ENCODE results near the gene MS4A15.
"Not testable (repeated sequence)": the region's sequence is repeated elsewhere in the genome, so short reads cannot be mapped to it uniquely, and the experiment has no call there.

Gene MS4A15

GRCh38 chr11:60711276-60711675 is 45.4 kb upstream of the MS4A15 start:
- TF ChIP-seq REST (IDR thresholded peaks at IDR 0.05; ENCODE audit: insufficient replicate concordance, low read depth) = no peak
- TF ChIP-seq POLR2AphosphoS5 (IDR thresholded peaks at IDR 0.05; ENCODE audit: low read depth) = no peak
- TF ChIP-seq CTCF (IDR thresholded peaks at IDR 0.05; ENCODE audit: insufficient read depth, low read length) = no peak
- TF ChIP-seq GABPA (IDR thresholded peaks at IDR 0.05; ENCODE audit: low read depth) = no peak
- H3K27me3 ChIP-seq (ENCODE audit: insufficient read depth, poor library complexity, severe bottlenecking) = no peaks in the 10 kb centered on the region
- H3K27ac ChIP-seq (replicated peaks) = no peak overlapping the region
- no peak overlapping the region for H3K4me3 ChIP-seq (replicated peaks; ENCODE audit: insufficient read depth, low read length)
- DNase-seq (ENCODE audit: low read depth in 1 of 2, low spot score in 1 of 2) = no peak

- H3K4me3 ChIP-seq (replicated peaks; ENCODE audit: insufficient read depth, low read length); DNase-seq (ENCODE audit: low read depth in 1 of 2, low spot score in 1 of 2); H3K27me3 ChIP-seq (ENCODE audit: insufficient read depth, poor library complexity, severe bottlenecking); H3K27ac ChIP-seq (replicated peaks): not testable (repeated sequence)
Measured at GRCh38 chr11:60713423-60713822, 43.2 kb upstream of the MS4A15 start.

GRCh38 chr11:60717956-60718355 is 38.7 kb upstream of the MS4A15 start:
- H3K27ac ChIP-seq (replicated peaks) = no peak overlapping the region
- no peak for DNase-seq (ENCODE audit: low read depth in 1 of 2, low spot score in 1 of 2)
- TF ChIP-seq POLR2AphosphoS5 (IDR thresholded peaks at IDR 0.05; ENCODE audit: low read depth) (no peak), GABPA (IDR thresholded peaks at IDR 0.05; ENCODE audit: low read depth) (no peak), REST (IDR thresholded peaks at IDR 0.05; ENCODE audit: insufficient replicate concordance, low read depth) (no peak), SPI1 (IDR thresholded peaks at IDR 0.05; ENCODE audit: borderline replicate concordance, low read depth) (no peak), CTCF (IDR thresholded peaks at IDR 0.05; ENCODE audit: insufficient read depth, low read length) (no peak)
- H3K4me3 ChIP-seq (replicated peaks; ENCODE audit: insufficient read depth, low read length) = no peak overlapping the region
- peaks cover 2% of the 10 kb centered on the region for H3K27me3 ChIP-seq (ENCODE audit: insufficient read depth, poor library complexity, severe bottlenecking)

GRCh38 chr11:60718524-60719316 is 37.9 kb upstream of the MS4A15 start:
- DNase-seq (ENCODE audit: low read depth in 1 of 2, low spot score in 1 of 2) = no peak
- peaks cover 2% of the 10 kb centered on the region for H3K27me3 ChIP-seq (ENCODE audit: insufficient read depth, poor library complexity, severe bottlenecking)
- TF ChIP-seq REST (IDR thresholded peaks at IDR 0.05; ENCODE audit: insufficient replicate concordance, low read depth) (no peak), CTCF (IDR thresholded peaks at IDR 0.05; ENCODE audit: insufficient read depth, low read length) (no peak), SPI1 (IDR thresholded peaks at IDR 0.05; ENCODE audit: borderline replicate concordance, low read depth) (no peak), GABPA (IDR thresholded peaks at IDR 0.05; ENCODE audit: low read depth) (no peak), POLR2AphosphoS5 (IDR thresholded peaks at IDR 0.05; ENCODE audit: low read depth) (no peak)
- H3K27ac ChIP-seq (replicated peaks) = no peak overlapping the region
- no peak overlapping the region for H3K4me3 ChIP-seq (replicated peaks; ENCODE audit: insufficient read depth, low read length)
